ENCODE data around the gene APBB2. TPM values are rescaled to one million over a fixed set of nuclear protein-coding genes. Genes with fewer than 3 reads are reported as not detected.

Gene APBB2
- total RNA-seq, 1 donor: 92.3 TPM

GRCh38 chr4:41106081-41106480, 108.3 kb downstream of the APBB2 start:
- H3K36me3 ChIP-seq (ENCODE audit: insufficient read depth, low read length): no peaks in the 10 kb centered on the region
- no peak overlapping the region for H3K4me3 ChIP-seq (ENCODE audit: insufficient read depth, low read length)
- no peaks in the 10 kb centered on the region for H3K9me3 ChIP-seq (ENCODE audit: low read depth, low read length)
- H2AFZ ChIP-seq (ENCODE audit: low read length): no peak overlapping the region
- H3K27me3 ChIP-seq (ENCODE audit: insufficient read depth, low read length): no peaks in the 10 kb centered on the region
- peaks cover 8% of the 10 kb centered on the region for H4K20me1 ChIP-seq (ENCODE audit: insufficient read depth, low read length)
- peaks cover 8% of the 10 kb centered on the region for H3K4me1 ChIP-seq (ENCODE audit: insufficient read depth, low read length)
- no peak overlapping the region for H3K27ac ChIP-seq (ENCODE audit: low read depth, low read length)
- H3K4me2 ChIP-seq (ENCODE audit: insufficient read depth, low read length): no peak overlapping the region
- no peak for TF ChIP-seq CTCF (IDR thresholded peaks at IDR 0.05; ENCODE audit: extremely low read depth, low read depth, low read length)
- H3K79me2 ChIP-seq (ENCODE audit: insufficient read depth, low read length): peaks cover 73% of the 10 kb centered on the region
- DNase-seq (ENCODE audit: insufficient read length, low spot score, missing footprints): peak; percentile 63

GRCh38 chr4:41104155-41104554, 110.2 kb downstream of the APBB2 start:
- H3K4me2 ChIP-seq (ENCODE audit: insufficient read depth, low read length): no peak overlapping the region
- DNase-seq (ENCODE audit: insufficient read length, low spot score, missing footprints): peak; percentile 32
- no peak for TF ChIP-seq CTCF (IDR thresholded peaks at IDR 0.05; ENCODE audit: extremely low read depth, low read depth, low read length)
- no peak overlapping the region for H3K27ac ChIP-seq (ENCODE audit: low read depth, low read length)
- no peaks in the 10 kb centered on the region for H3K27me3 ChIP-seq (ENCODE audit: insufficient read depth, low read length)
- H3K36me3 ChIP-seq (ENCODE audit: insufficient read depth, low read length): no peaks in the 10 kb centered on the region
- H4K20me1 ChIP-seq (ENCODE audit: insufficient read depth, low read length): peaks cover 8% of the 10 kb centered on the region
- no peaks in the 10 kb centered on the region for H3K9me3 ChIP-seq (ENCODE audit: low read depth, low read length)
- H3K4me3 ChIP-seq (ENCODE audit: insufficient read depth, low read length): no peak overlapping the region
- H3K4me1 ChIP-seq (ENCODE audit: insufficient read depth, low read length): peaks cover 8% of the 10 kb centered on the region
- peaks cover 74% of the 10 kb centered on the region for H3K79me2 ChIP-seq (ENCODE audit: insufficient read depth, low read length)
- H2AFZ ChIP-seq (ENCODE audit: low read length): no peak overlapping the region

- H3K4me1 ChIP-seq (ENCODE audit: insufficient read depth, low read length): peaks cover 9% of the 10 kb centered on the region
- no peak for TF ChIP-seq CTCF (IDR thresholded peaks at IDR 0.05; ENCODE audit: extremely low read depth, low read depth, low read length)
- H3K79me2 ChIP-seq (ENCODE audit: insufficient read depth, low read length): peaks cover 73% of the 10 kb centered on the region
- H3K4me3 ChIP-seq (ENCODE audit: insufficient read depth, low read length): no peak overlapping the region
- peaks cover 7% of the 10 kb centered on the region for H4K20me1 ChIP-seq (ENCODE audit: insufficient read depth, low read length)
- no peaks in the 10 kb centered on the region for H3K27me3 ChIP-seq (ENCODE audit: insufficient read depth, low read length)
- no peak overlapping the region for H3K27ac ChIP-seq (ENCODE audit: low read depth, low read length)
- no peaks in the 10 kb centered on the region for H3K36me3 ChIP-seq (ENCODE audit: insufficient read depth, low read length)
- H3K4me2 ChIP-seq (ENCODE audit: insufficient read depth, low read length): no peak overlapping the region
- no peaks in the 10 kb centered on the region for H3K9me3 ChIP-seq (ENCODE audit: low read depth, low read length)
- no peak for DNase-seq (ENCODE audit: insufficient read length, low spot score, missing footprints)
- H2AFZ ChIP-seq (ENCODE audit: low read length): no peak overlapping the region
Observed at GRCh38 chr4:41103657-41104056, 110.7 kb downstream of the APBB2 start.

GRCh38 chr4:41102414-41103092, 111.8 kb downstream of the APBB2 start:
- no peak overlapping the region for H2AFZ ChIP-seq (ENCODE audit: low read length)
- no peak overlapping the region for H3K27ac ChIP-seq (ENCODE audit: low read depth, low read length)
- no peaks in the 10 kb centered on the region for H3K9me3 ChIP-seq (ENCODE audit: low read depth, low read length)
- peaks cover 73% of the 10 kb centered on the region for H3K79me2 ChIP-seq (ENCODE audit: insufficient read depth, low read length)
- no peak for DNase-seq (ENCODE audit: insufficient read length, low spot score, missing footprints)
- no peaks in the 10 kb centered on the region for H3K27me3 ChIP-seq (ENCODE audit: insufficient read depth, low read length)
- no peaks in the 10 kb centered on the region for H4K20me1 ChIP-seq (ENCODE audit: insufficient read depth, low read length)
- no peak overlapping the region for H3K4me2 ChIP-seq (ENCODE audit: insufficient read depth, low read length)
- no peak for TF ChIP-seq CTCF (IDR thresholded peaks at IDR 0.05; ENCODE audit: extremely low read depth, low read depth, low read length)
- H3K4me3 ChIP-seq (ENCODE audit: insufficient read depth, low read length): no peak overlapping the region
- H3K4me1 ChIP-seq (ENCODE audit: insufficient read depth, low read length): peaks cover 15% of the 10 kb centered on the region
- no peaks in the 10 kb centered on the region for H3K36me3 ChIP-seq (ENCODE audit: insufficient read depth, low read length)

All from osteoblast (primary cell).